ENCODE data around the gene NUDT5. TPM values are rescaled to one million over a fixed set of nuclear protein-coding genes. Genes with fewer than 3 reads are reported as not detected.

NUDT5 gene
- total RNA-seq, 1 donor from 2014 or later = 53.5 TPM

GRCh38 chr10:12213621-12214020, 17.9 kb upstream of the NUDT5 start:
- H3K27me3 Mint-ChIP-seq (ENCODE audit: unreplicated experiment) = peaks cover 2% of the 10 kb centered on the region
- H3K4me3 Mint-ChIP-seq (ENCODE audit: unreplicated experiment) = no peak overlapping the region
- DNase-seq = no peak
- peaks cover 17% of the 10 kb centered on the region for H3K4me1 Mint-ChIP-seq (ENCODE audit: low read depth, unreplicated experiment)
- no peaks in the 10 kb centered on the region for H3K9me3 Mint-ChIP-seq (ENCODE audit: unreplicated experiment)
- no peak overlapping the region for H3K27ac Mint-ChIP-seq (ENCODE audit: unreplicated experiment)
- H3K36me3 Mint-ChIP-seq (ENCODE audit: unreplicated experiment) = peaks cover 9% of the 10 kb centered on the region
- no peak for TF ChIP-seq CTCF (IDR thresholded peaks at IDR 0.05; ENCODE audit: partially characterized antibody, unreplicated experiment)

- peaks cover 9% of the 10 kb centered on the region for H3K36me3 Mint-ChIP-seq (ENCODE audit: unreplicated experiment)
- DNase-seq = no peak
- H3K4me1 Mint-ChIP-seq (ENCODE audit: low read depth, unreplicated experiment) = peaks cover 17% of the 10 kb centered on the region
- H3K27me3 Mint-ChIP-seq (ENCODE audit: unreplicated experiment) = peaks cover 2% of the 10 kb centered on the region
- H3K9me3 Mint-ChIP-seq (ENCODE audit: unreplicated experiment) = no peaks in the 10 kb centered on the region
- H3K4me3 Mint-ChIP-seq (ENCODE audit: unreplicated experiment) = no peak overlapping the region
- no peak for TF ChIP-seq CTCF (IDR thresholded peaks at IDR 0.05; ENCODE audit: partially characterized antibody, unreplicated experiment)
- no peak overlapping the region for H3K27ac Mint-ChIP-seq (ENCODE audit: unreplicated experiment)
Measured at GRCh38 chr10:12212454-12212853, 16.8 kb upstream of the NUDT5 start.

- Mint-ChIP-seq H3K4me1 (ENCODE audit: low read depth, unreplicated experiment) (no peaks in the 10 kb centered on the region), H3K27ac (ENCODE audit: unreplicated experiment) (no peak overlapping the region), H3K4me3 (ENCODE audit: unreplicated experiment) (no peak overlapping the region), H3K36me3 (ENCODE audit: unreplicated experiment) (peaks cover 18% of the 10 kb centered on the region), H3K27me3 (ENCODE audit: unreplicated experiment) (peaks cover 2% of the 10 kb centered on the region), H3K9me3 (ENCODE audit: unreplicated experiment) (no peaks in the 10 kb centered on the region)
- DNase-seq = no peak
- no peak for TF ChIP-seq CTCF (IDR thresholded peaks at IDR 0.05; ENCODE audit: partially characterized antibody, unreplicated experiment)
Measured at GRCh38 chr10:12208460-12208859, 12.8 kb upstream of the NUDT5 start.

- H3K4me3 Mint-ChIP-seq (ENCODE audit: unreplicated experiment) = no peak overlapping the region
- no peak for DNase-seq
- peaks cover 18% of the 10 kb centered on the region for H3K36me3 Mint-ChIP-seq (ENCODE audit: unreplicated experiment)
- H3K27me3 Mint-ChIP-seq (ENCODE audit: unreplicated experiment) = peaks cover 2% of the 10 kb centered on the region
- H3K9me3 Mint-ChIP-seq (ENCODE audit: unreplicated experiment) = no peaks in the 10 kb centered on the region
- no peak overlapping the region for H3K27ac Mint-ChIP-seq (ENCODE audit: unreplicated experiment)
- no peaks in the 10 kb centered on the region for H3K4me1 Mint-ChIP-seq (ENCODE audit: low read depth, unreplicated experiment)
- no peak for TF ChIP-seq CTCF (IDR thresholded peaks at IDR 0.05; ENCODE audit: partially characterized antibody, unreplicated experiment)
Measured at GRCh38 chr10:12207114-12207513, 11.4 kb upstream of the NUDT5 start.

GRCh38 chr10:12205082-12205481, 9.4 kb upstream of the NUDT5 start:
- TF ChIP-seq CTCF (IDR thresholded peaks at IDR 0.05; ENCODE audit: partially characterized antibody, unreplicated experiment) = no peak
- peaks cover 9% of the 10 kb centered on the region for H3K36me3 Mint-ChIP-seq (ENCODE audit: unreplicated experiment)
- H3K9me3 Mint-ChIP-seq (ENCODE audit: unreplicated experiment) = no peaks in the 10 kb centered on the region

More at GRCh38 chr10:12205082-12205481, 9.4 kb upstream of the NUDT5 start:
- H3K4me1 Mint-ChIP-seq (ENCODE audit: low read depth, unreplicated experiment) = no peaks in the 10 kb centered on the region
- peaks cover 2% of the 10 kb centered on the region for H3K27me3 Mint-ChIP-seq (ENCODE audit: unreplicated experiment)
- H3K4me3 Mint-ChIP-seq (ENCODE audit: unreplicated experiment) = no peak overlapping the region
- no peak overlapping the region for H3K27ac Mint-ChIP-seq (ENCODE audit: unreplicated experiment)
- no peak for DNase-seq

All from glutamatergic neuron (in vitro differentiated cells).